GM19023 (cell line): ENCODE data around the gene CIB2.
A peak's percentile ranks its signal among the peaks of the same experiment; 100 is the strongest.

Experiments used
- ATAC-seq: cut with Tn5 transposase; IDR thresholded peaks from one replicate; pipeline ENCODE4 v1.9.1; 2021; ENCODE audit warnings: mild to moderate bottlenecking, moderate library complexity; ENCODE audit not compliant: unreplicated experiment

Gene CIB2

GRCh38 chr15:78087951-78088772 lies 43.1 kb downstream of the CIB2 start:
- ATAC-seq, result no peak

DNA sequence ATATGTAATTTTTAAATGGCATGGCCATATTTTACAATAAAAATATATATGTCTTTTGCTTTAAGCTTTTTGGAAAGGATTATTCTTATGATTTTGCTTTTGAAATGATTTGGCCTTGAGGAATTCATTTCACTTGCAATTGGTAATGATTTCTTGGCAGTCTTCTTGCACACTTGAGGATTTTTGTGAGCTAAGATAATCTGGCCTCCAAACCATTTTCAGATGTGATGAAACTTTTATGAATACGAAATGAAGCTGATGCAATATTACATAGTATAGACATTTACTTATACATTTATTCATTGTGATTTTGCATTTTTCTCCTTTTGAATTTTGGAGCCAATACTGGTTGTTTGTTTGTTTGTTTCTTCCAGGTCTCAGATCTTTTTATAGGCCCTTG lies 45.3 kb downstream of the CIB2 start:
- ATAC-seq, result no peak

DNA sequence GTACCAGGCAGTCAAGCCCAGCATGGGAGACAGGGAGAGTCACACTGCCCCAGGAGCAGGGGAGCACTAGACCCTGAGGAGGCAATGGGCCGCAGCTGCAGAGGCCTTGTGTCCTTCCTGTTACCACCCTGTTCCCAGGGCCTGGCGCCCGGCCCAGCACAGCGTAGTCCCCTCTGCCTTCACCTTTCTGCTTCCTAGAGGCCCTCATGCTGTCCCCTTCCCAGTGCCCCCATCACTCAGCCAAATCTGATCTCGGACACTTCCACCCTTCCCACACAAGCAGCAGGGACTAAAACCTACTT lies 46.8 kb downstream of the CIB2 start:
- ATAC-seq, result no peak

DNA sequence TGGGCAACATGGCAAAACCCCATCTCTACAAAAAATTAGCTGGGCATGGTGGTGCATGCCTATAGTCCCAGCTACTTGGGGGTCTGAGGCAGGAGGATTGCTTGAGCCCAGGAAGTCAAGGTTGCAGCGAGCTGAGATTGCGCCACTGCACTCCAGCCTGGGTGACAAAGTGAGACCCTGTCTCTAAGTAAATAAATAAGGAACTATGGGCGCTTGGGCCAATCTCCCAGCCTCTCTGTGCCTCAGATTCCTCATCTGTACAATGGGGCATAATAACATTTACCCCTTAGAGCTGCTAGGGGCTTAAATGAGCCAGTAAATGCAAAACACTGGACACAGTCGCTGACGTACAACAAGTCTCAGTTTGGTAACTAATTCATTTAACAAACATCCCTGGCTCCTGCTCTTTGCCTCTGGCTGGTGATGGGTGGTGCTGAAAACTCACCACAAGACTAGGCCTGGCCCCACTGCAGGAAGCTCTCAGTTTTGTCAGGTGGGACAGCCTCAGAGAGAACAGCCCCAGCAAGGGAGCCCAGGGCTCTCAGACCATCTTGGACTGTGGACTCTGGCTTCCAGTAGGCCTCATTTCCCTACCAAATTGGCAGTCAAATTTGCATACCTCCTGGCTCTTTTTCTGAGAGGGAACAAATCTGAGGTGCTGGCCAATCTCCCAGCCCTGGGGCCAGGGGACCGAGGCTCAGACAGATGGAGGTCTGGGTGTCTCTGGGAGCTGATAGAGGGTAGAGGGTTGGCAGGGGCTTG lies 47.4 kb downstream of the CIB2 start:
- ATAC-seq, result peak; percentile 83

GRCh38 chr15:78083186-78083585 lies 48.1 kb downstream of the CIB2 start:
- no peak for ATAC-seq

DNA sequence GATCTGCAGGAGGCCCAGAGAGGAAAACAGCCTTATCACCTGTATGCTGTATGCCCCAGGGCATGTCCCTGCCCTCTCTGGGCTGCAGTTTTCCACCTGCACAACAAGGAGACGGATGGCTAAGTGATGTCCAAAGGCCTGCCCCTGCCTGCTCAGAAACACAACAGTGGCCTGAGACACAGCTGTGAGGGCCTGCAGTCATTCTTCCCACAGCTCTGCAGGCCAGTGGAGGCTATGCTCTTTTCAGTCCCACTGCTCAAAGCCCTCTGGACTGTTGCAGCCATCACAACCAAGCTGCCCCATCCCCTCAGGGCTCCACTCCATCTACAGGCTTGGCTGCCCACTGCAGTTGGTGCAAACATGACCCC lies 48.5 kb downstream of the CIB2 start:
- no peak for ATAC-seq

GRCh38 chr15:78082106-78082742 lies 49.0 kb downstream of the CIB2 start:
- no peak for ATAC-seq

DNA sequence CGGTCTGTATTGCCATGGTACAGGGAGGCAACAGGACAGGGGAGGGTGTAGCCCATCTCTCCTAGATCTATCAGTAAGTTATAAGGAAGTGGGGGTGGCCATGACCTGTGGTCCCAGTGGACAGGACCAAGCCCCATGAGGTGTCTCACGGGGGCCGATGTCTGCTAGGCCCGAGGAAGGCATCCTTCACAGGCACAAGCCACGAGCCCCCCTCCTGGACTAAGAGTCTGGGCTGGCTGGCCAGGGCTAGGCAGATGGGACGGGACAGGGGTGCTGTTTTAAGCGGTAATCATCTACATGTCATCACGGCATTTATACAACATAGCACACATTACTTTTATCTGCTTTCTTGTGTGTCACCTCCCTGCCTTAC lies 51.2 kb downstream of the CIB2 start:
- ATAC-seq, result no peak

- ATAC-seq, result no peak
Observed at GRCh38 chr15:78079298-78080087, 51.8 kb downstream of the CIB2 start.

DNA sequence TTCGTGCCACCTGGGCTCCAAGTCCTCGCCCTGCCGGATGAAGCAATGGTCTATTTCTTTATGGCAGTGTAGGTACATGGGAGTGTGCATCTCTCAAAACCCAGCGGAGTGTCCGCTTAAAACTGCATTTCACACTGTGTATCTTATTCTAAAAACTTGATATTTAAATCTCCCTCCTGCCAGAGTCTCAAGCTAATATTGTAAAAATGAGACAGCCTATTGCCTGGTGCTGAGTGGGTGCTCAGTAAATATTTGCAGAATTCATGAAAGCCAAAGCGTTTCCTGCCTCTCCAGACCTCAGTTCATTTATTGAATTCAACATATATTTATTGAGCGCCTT lies 53.4 kb downstream of the CIB2 start:
- ATAC-seq, result no peak

- peak; percentile 69 for ATAC-seq
Observed at GRCh38 chr15:78077053-78077870, 54.0 kb downstream of the CIB2 start, which contains the start of gene TBC1D2B. Gene TBC1D2B, minus strand, starts transcription at chr15:78077711. Its CDS starts 59 bp downstream, at chr15:78077652.

DNA sequence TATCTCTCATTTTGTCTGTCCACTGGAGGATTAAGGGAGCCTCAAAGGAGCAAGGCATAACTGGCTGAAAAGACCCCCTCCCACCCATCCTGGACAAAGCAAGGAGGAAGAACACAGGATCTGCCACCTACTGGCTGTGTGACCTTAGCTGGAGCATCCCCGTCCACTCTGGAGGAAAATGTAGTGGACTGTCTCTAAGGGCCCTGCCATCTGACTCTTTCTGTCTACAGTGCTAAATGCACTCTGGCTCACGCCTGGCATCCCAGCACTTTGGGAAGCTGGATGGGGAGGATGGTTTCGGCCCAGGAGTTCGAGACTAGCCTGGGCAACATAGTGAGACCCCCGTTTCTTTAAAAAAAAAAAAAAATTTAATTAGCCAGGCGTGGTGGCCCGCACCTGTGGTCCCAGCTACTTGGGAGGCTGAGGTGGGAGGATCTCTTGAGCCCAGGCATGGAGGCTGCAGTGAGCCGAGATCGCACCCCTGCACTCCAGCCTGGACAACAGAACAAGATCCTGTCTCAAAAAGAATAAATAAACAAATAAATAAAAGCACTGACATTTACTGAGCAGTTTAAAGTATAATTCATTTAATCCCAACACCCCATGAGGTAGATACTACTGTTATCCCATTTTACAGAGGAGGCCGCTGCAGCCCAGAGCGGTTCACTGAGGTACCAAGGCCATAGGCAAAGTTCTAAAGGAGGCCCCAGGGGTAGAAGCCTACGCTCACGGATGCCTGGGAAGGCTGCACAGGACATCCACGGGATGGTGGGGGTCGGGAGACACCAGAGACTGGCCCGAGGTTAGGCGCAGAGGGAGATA lies 54.8 kb downstream of the CIB2 start:
- no peak for ATAC-seq

DNA sequence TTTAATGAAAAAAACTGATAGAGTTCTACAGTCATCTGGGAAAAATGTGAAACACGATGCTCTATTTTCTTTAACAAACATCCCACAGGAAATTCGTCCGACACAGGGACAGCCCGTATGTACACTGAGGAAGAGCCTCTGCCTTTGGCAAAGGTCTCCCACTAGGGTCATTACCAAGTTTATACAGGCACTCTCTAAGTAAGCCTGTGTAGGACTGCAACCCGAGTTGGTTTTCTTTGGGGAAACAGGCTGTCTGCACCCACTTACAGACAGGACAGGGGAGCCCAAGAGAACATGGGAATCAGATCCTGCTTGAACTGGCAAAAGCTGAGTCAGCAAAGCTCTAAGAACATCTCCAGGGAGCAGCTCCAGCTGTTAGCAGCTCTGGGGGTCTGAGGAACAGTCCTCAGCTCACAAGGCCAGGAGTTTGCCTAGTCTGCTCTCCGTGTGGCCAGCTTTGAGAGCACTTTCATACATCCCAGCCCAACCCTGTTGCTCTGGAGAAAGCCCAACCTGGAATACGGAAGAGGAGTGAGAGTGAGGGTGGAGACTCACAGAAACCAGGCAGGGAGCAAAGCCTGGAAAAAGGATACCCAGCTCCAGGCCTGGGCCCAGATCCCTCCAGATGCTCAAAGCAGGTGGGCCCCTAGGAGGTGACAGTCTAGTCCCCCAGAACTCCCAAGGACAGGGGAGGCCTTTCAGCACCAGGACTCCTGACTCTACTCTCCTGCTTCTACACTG lies 55.6 kb downstream of the CIB2 start:
- ATAC-seq, result no peak

GRCh38 chr15:78073046-78073787 lies 58.0 kb downstream of the CIB2 start:
- no peak for ATAC-seq

GRCh38 chr15:78072080-78072892 lies 59.0 kb downstream of the CIB2 start:
- ATAC-seq, result no peak

DNA sequence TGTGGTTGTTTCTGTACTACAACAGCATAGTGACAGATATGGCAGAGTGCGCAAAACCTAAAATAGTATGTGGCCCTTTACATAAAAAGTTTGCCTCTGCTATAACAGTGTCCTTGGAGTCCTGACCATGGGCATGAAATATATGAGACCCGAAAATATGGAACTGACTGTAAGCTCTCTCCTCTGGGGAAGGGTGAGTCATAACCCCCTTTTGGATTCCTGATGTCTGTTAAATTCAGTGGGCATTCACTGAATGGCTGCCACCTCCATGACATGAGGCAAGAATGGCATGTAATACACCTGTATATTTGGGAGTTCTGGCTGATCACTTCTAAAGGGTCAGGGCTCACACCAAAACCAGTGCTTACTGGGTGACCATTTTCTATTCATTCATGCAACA lies 59.9 kb downstream of the CIB2 start:
- ATAC-seq, result no peak

GRCh38 chr15:78070049-78070700 lies 61.1 kb downstream of the CIB2 start:
- no peak for ATAC-seq
